OCI-LY7 (cell line): ENCODE results near the gene CRACDL.

Experiments
- EZH2phosphoT487 ChIP-seq: fragments of 200-600 bp; sonication (generic); IDR thresholded peaks from 2 replicates; pipeline ENCODE4 v1.6.1; 2018; ENCODE audit warnings: low read depth, borderline replicate concordance, mild to moderate bottlenecking, mixed run types, antibody characterized with exemption, low read length, moderate library complexity, mixed read lengths
- TF ChIP-seq, protein P1 (sequence below): fragments of 200-600 bp; sonication (generic); conservative IDR thresholded peaks from 2 replicates; pipeline ENCODE4 v1.5.1; 2014; ENCODE audit warnings: mild to moderate bottlenecking, antibody characterized with exemption, low read length, moderate library complexity, mixed read lengths

GRCh38 chr2:98937906-98938305 lies 1.9 kb upstream of the CRACDL start:
- TF ChIP-seq EZH2phosphoT487: no peak
- TF ChIP-seq, protein P1, sequence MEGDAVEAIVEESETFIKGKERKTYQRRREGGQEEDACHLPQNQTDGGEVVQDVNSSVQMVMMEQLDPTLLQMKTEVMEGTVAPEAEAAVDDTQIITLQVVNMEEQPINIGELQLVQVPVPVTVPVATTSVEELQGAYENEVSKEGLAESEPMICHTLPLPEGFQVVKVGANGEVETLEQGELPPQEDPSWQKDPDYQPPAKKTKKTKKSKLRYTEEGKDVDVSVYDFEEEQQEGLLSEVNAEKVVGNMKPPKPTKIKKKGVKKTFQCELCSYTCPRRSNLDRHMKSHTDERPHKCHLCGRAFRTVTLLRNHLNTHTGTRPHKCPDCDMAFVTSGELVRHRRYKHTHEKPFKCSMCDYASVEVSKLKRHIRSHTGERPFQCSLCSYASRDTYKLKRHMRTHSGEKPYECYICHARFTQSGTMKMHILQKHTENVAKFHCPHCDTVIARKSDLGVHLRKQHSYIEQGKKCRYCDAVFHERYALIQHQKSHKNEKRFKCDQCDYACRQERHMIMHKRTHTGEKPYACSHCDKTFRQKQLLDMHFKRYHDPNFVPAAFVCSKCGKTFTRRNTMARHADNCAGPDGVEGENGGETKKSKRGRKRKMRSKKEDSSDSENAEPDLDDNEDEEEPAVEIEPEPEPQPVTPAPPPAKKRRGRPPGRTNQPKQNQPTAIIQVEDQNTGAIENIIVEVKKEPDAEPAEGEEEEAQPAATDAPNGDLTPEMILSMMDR: no peak
